ENCODE results near the gene ARPC5.
A peak's percentile ranks its signal among the peaks of the same experiment; 100 is the strongest.
"Not testable (repeated sequence)": the region's sequence is repeated elsewhere in the genome, so short reads cannot be mapped to it uniquely, and the experiment has no call there.

ARPC5 gene

GRCh38 chr1:183646776-183647175, 11.2 kb upstream of the ARPC5 start:
- no peak for DNase-seq (ENCODE audit: low read depth, low spot score)

- no peak for DNase-seq (ENCODE audit: low read depth, low spot score)
Observed at GRCh38 chr1:183645531-183645930, 9.9 kb upstream of the ARPC5 start.

- DNase-seq (ENCODE audit: low read depth, low spot score) = no peak
Observed at GRCh38 chr1:183642166-183642565, 6.6 kb upstream of the ARPC5 start.

GRCh38 chr1:183640193-183640592, 4.6 kb upstream of the ARPC5 start:
- no peak for DNase-seq (ENCODE audit: low read depth, low spot score)

- DNase-seq (ENCODE audit: low read depth, low spot score) = no peak
Observed at GRCh38 chr1:183638649-183639387, 3.2 kb upstream of the ARPC5 start.

GRCh38 chr1:183636783-183637182, 1.2 kb upstream of the ARPC5 start:
- DNase-seq (ENCODE audit: low read depth, low spot score) = no peak

- no peak for DNase-seq (ENCODE audit: low read depth, low spot score)
Observed at GRCh38 chr1:183636334-183636682, 725 bp upstream of the ARPC5 start.

- DNase-seq (ENCODE audit: low read depth, low spot score) = no peak
Observed at GRCh38 chr1:183635099-183635605, 431 bp downstream of the ARPC5 start.

- no peak for DNase-seq (ENCODE audit: low read depth, low spot score)
Observed at GRCh38 chr1:183634429-183635065, 1.0 kb downstream of the ARPC5 start.

- DNase-seq (ENCODE audit: low read depth, low spot score) = peak; percentile 47
Observed at GRCh38 chr1:183633676-183634343, 1.8 kb downstream of the ARPC5 start.

GRCh38 chr1:183632964-183633363, 2.6 kb downstream of the ARPC5 start:
- DNase-seq (ENCODE audit: low read depth, low spot score) = no peak

GRCh38 chr1:183632114-183632513, 3.5 kb downstream of the ARPC5 start:
- DNase-seq (ENCODE audit: low read depth, low spot score) = no peak

- no peak for DNase-seq (ENCODE audit: low read depth, low spot score)
Observed at GRCh38 chr1:183630748-183631147, 4.8 kb downstream of the ARPC5 start.

GRCh38 chr1:183628537-183628936, 7.0 kb downstream of the ARPC5 start:
- no peak for DNase-seq (ENCODE audit: low read depth, low spot score)

- not testable (repeated sequence) for DNase-seq (ENCODE audit: low read depth, low spot score)
Observed at GRCh38 chr1:183626236-183626635, 9.3 kb downstream of the ARPC5 start.

GRCh38 chr1:183622884-183623785, 12.4 kb downstream of the ARPC5 start:
- peak; percentile 25 for DNase-seq (ENCODE audit: low read depth, low spot score)

- no peak for DNase-seq (ENCODE audit: low read depth, low spot score)
Observed at GRCh38 chr1:183622013-183622412, 13.6 kb downstream of the ARPC5 start.

- no peak for DNase-seq (ENCODE audit: low read depth, low spot score)
Observed at GRCh38 chr1:183620311-183620710, 15.3 kb downstream of the ARPC5 start.

- DNase-seq (ENCODE audit: low read depth, low spot score) = no peak
Observed at GRCh38 chr1:183619781-183620180, 15.8 kb downstream of the ARPC5 start.

- not testable (repeated sequence) for DNase-seq (ENCODE audit: low read depth, low spot score)
Observed at GRCh38 chr1:183618202-183618601, 17.4 kb downstream of the ARPC5 start.

- DNase-seq (ENCODE audit: low read depth, low spot score) = not testable (repeated sequence)
Observed at GRCh38 chr1:183612975-183613374, 22.6 kb downstream of the ARPC5 start.

GRCh38 chr1:183612407-183612806, 23.2 kb downstream of the ARPC5 start:
- DNase-seq (ENCODE audit: low read depth, low spot score) = no peak

Data from iPS DF 19.7 (cell line).